ENCODE results near the gene TRRAP.

- no peak for TF ChIP-seq POLR2AphosphoS5 (IDR thresholded peaks at IDR 0.05)
- no peak for TF ChIP-seq CTCF (IDR thresholded peaks at IDR 0.05)
- TF ChIP-seq POLR2A (IDR thresholded peaks at IDR 0.05) = no peak
- no peak for TF ChIP-seq EP300 (IDR thresholded peaks at IDR 0.05)
Observed at GRCh38 chr7:98981701-98982100, 103.4 kb downstream of the TRRAP start.
